ENCODE measurements around the gene XPR1.

Gene XPR1

DNA sequence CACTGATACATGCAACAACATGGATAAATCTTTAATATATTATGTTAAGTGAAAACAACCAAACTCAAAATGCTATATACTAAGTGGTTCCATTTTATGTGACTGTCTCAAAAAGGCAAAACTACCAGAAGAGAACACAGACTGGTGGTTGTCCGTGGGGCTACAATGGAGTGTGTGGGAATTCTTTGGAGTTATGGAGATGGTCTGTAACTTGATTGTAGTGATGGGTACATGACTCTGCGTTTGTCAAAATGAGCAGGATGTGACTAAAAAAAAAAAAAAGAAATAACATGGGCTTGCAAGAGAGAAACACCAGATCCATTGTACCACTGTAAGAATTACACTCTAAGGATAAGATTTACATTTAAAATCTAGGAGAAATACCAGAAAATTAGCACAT lies 228.7 kb downstream of the XPR1 start:
- no peak for DNase-seq (ENCODE audit: extremely low spot score, insufficient read length, low read depth)
- no peak for FAIRE-seq

- DNase-seq (ENCODE audit: extremely low spot score, insufficient read length, low read depth) (no peak), FAIRE-seq (no peak)
Measured at GRCh38 chr1:180862305-180862704, 230.5 kb downstream of the XPR1 start.

DNA sequence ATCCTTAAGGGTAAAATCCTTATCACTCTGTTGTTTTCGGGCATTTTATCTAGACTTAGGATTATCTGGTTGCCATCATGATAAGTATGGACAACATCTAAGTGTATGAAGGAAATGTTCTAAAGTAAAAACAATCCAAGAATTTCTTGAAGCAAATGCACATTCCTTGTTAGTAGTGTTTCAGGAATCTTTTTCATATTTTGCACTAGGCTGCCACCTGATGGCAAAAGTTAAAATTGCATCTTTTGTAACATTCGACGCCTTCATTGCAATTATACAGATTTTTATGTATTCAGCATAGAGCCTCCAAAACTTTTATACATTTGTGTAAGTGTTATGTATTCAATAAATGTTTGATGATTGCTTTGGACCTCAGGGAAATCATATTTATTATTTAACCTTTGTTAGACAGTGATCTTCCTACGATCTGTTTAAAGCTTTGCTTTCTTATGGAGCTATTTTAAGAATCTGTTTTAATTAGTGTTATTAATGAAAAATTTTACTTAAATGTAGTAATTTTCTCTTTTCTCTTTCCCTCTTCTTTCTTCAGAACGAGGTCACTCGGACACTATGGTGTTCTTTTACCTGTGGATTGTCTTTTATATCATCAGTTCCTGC lies 231.4 kb downstream of the XPR1 start:
- peak; percentile 81 for FAIRE-seq
- peak; percentile 11 for DNase-seq (ENCODE audit: extremely low spot score, insufficient read length, low read depth)

DNA sequence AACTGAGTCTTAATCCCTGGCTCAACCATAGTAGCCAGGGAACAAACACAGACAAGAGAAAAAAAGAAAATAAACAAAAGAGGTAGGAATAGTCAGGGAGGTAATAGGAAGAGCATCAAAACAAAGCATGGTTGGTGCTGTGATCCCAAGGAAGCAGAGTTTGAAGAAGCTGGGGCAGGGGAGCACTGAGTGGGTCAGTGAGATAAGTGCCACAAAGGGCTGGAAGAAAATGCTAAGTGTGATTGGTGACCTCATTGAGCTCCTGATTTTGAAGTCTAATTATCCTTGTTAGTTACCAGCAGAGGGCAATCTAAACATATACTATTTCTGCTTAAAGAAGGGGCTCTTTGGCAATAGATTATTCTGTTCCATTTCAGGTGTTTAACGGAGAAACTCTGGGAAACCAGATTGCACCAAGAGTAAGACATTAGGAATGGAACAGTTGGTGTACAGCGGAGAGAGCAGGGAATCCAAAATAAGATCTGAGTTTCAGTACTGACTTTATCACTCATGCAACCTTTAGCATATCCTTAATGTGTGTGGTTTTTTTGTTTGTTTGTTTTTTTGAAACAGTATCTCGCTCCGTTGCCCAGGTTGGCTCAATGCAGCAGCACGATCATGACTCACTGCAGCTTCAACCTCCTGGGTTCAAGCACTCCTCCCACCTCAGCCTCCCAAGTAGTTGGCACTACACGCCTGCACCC lies 250.1 kb downstream of the XPR1 start:
- peak; percentile 44 for DNase-seq (ENCODE audit: extremely low spot score, insufficient read length, low read depth)
- FAIRE-seq: peak; percentile 90

- DNase-seq (ENCODE audit: extremely low spot score, insufficient read length, low read depth) (no peak), FAIRE-seq (no peak)
Measured at GRCh38 chr1:180884588-180885300, 252.9 kb downstream of the XPR1 start.

DNA sequence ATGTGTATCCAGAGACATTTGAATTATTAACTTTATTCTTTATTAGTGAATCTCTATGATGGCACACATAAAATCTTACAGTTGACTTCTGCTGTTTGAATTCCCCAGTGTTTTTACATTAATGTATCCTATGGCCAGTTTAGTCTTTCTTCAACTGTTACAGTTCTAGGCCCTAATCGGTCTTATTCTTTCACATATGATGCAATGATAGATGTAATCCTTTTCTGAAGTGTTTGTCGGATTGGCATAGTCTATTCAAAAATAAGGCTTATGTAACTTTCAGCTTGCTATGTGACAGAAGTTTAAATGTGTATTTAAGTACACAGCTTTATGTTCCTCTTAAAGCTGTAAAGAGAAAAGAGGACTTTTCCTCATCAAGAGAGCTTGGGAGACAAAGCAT lies 254.5 kb downstream of the XPR1 start:
- DNase-seq (ENCODE audit: extremely low spot score, insufficient read length, low read depth) (no peak), FAIRE-seq (peak; percentile 21)

DNA sequence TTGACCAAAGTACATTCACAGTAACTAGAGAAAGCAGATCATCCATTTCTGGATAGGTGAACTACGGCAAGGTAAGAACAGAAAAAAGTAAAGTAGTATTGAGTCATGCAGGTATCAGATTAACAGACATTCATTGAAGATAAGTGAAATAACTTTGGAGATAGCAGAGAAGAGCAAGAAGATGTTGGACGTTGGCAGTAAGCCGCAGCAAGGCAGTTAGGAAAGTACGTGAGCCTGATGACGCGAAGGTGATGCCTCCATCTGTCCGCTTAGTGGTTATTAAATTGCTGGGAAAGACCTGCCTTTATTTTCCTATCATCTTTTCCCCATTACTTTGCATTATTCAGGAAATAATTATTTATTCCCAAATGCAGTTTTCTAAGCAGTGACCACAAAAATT lies 256.0 kb downstream of the XPR1 start:
- DNase-seq (ENCODE audit: extremely low spot score, insufficient read length, low read depth) (no peak), FAIRE-seq (no peak)

GRCh38 chr1:180888870-180889269 lies 257.0 kb downstream of the XPR1 start:
- DNase-seq (ENCODE audit: extremely low spot score, insufficient read length, low read depth) (no peak), FAIRE-seq (peak; percentile 95)

GRCh38 chr1:180889325-180889724 lies 257.5 kb downstream of the XPR1 start:
- no peak for DNase-seq (ENCODE audit: extremely low spot score, insufficient read length, low read depth)
- no peak for FAIRE-seq

GRCh38 chr1:180892272-180892671 lies 260.4 kb downstream of the XPR1 start:
- DNase-seq (ENCODE audit: extremely low spot score, insufficient read length, low read depth): no peak
- FAIRE-seq: no peak

- DNase-seq (ENCODE audit: extremely low spot score, insufficient read length, low read depth) (no peak), FAIRE-seq (no peak)
Measured at GRCh38 chr1:180892675-180893074, 260.9 kb downstream of the XPR1 start.

- DNase-seq (ENCODE audit: extremely low spot score, insufficient read length, low read depth): no peak
- FAIRE-seq: peak; percentile 12
Measured at GRCh38 chr1:180893614-180894013, 261.8 kb downstream of the XPR1 start.

DNA sequence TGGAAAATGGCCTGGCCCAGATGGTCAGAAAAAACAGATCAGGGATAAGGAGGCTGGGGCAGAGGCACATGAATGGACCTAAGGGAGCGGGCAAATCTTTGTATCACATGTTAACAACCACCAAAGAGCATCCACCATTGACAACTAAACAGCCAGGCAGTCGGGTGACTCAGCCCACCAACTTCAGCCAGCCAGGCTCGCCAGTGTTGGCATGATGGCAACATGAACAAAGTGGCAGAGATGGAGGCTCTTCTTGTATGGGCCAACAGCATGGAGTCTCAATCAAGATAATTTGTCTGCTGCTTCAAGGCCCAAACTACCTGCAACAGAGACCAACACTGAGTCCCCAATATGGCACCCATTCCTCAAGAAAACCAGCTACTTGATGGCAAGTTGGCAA lies 264.3 kb downstream of the XPR1 start:
- no peak for DNase-seq (ENCODE audit: extremely low spot score, insufficient read length, low read depth)
- FAIRE-seq: no peak

DNA sequence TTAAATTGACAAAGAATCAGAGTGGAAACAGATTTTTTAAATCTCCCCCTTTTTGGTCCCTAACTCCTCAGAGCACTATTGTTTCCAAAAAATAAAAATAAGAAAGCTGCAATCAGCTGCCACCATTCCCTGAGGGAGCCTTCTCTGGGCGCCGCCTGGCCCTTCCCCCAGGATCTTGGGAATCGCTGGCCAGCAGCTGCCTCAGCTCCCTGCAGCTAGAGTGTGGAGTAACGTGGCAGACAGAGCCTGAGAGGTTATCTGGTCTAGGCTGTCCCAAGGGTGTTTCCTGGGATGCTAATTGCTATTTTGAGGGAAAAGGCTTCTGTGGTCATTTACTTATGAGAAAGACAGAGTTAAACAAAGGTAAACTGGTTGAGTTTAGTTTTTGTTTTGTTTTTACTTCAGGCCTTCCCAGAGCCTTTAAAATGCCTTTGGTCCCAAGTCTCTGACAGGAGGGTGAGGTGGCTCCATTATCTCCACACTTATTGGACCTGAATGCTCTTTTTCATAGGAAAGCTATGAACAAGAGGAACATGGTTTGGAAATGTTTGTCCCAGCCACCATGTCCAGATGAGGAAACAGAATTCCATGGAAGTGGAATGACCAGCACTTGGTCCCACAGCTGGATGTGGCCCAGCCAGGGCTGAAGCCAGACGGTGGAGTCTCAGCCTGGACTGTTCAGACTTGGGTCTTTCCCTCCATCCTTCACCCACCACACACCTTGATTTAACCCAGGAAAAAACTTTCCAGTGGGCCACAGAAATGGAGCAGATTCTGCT lies 266.8 kb downstream of the XPR1 start:
- DNase-seq (ENCODE audit: extremely low spot score, insufficient read length, low read depth) (no peak), FAIRE-seq (no peak)

DNA sequence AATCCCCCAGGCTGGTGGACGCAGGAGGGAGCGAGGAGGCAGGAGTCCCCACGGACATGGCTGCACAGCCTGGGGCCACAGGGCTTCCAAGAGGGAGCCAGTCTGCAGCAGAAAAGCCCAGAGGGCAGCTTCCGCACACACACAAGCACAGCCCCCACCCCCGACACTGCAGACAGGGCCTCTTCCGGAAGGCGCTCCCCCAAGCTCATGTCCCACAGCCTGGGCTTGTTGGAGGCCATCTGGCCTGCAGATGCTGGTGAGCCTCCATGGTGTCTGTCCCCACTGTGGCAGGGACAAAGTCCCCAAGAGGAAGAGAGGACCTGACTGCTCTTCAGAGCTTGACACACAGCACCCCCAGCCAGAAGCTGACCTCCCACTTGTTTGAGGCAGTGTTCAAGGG lies 267.4 kb downstream of the XPR1 start:
- no peak for FAIRE-seq
- no peak for DNase-seq (ENCODE audit: extremely low spot score, insufficient read length, low read depth)

- no peak for FAIRE-seq
- DNase-seq (ENCODE audit: extremely low spot score, insufficient read length, low read depth): no peak
Measured at GRCh38 chr1:180901076-180901990, 269.5 kb downstream of the XPR1 start.

GRCh38 chr1:180902541-180902940 lies 270.7 kb downstream of the XPR1 start:
- no peak for FAIRE-seq

GRCh38 chr1:180905927-180906326 lies 274.1 kb downstream of the XPR1 start:
- FAIRE-seq (no peak), DNase-seq (ENCODE audit: extremely low spot score, insufficient read length, low read depth) (no peak)

More at GRCh38 chr1:180902541-180902940, 270.7 kb downstream of the XPR1 start:
- DNase-seq (ENCODE audit: extremely low spot score, insufficient read length, low read depth): no peak

DNA sequence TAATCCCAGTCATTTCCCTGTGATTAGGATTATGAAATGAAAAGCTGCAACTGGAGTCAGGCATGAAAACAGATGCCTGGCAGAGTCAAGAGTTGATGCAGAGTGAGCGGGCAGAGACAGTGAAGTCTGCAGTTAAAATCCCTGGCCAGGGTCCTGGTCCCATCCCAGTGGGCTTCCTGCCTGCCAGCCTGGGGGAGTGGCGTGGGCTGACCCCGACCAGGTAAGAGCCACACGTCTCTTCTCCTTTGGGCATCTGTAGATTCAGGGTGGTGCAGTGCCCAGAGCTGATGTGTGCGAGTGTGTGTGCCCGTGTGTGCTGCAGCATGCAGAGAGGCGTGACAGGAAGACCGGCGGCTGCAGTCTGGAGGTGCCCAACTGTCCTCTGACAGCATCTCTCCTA lies 274.7 kb downstream of the XPR1 start:
- no peak for DNase-seq (ENCODE audit: extremely low spot score, insufficient read length, low read depth)
- no peak for FAIRE-seq
